Activated CD8-positive, alpha-beta memory T cell treated with anti-CD3 and anti-CD28 coated beads for 4 hours (primary cell): ENCODE measurements around the gene JAKMIP1.
"Not testable (repeated sequence)": the region's sequence is repeated elsewhere in the genome, so short reads cannot be mapped to it uniquely, and the experiment has no call there.

Experiments used
- DNase-seq, 2 donors: peaks; one replicate each; pipeline ENCODE4 v3.0.0-alpha.2; 2020; ENCODE audit warnings: low read depth in 2 of 2

Gene JAKMIP1

GRCh38 chr4:6013564-6013963 lies 186.8 kb downstream of the JAKMIP1 start:
- no peak for DNase-seq

- DNase-seq = no peak
These were observed 188.1 kb downstream of the JAKMIP1 start for GRCh38 chr4:6012200-6012599.

- DNase-seq = no peak
These were observed 188.7 kb downstream of the JAKMIP1 start for GRCh38 chr4:6011686-6012085.

- no peak for DNase-seq
These were observed 189.1 kb downstream of the JAKMIP1 start for GRCh38 chr4:6011271-6011671.

GRCh38 chr4:6010789-6011188 lies 189.6 kb downstream of the JAKMIP1 start:
- DNase-seq = no peak

GRCh38 chr4:6009452-6009851 lies 190.9 kb downstream of the JAKMIP1 start:
- DNase-seq = no peak

- no peak for DNase-seq
These were observed 191.5 kb downstream of the JAKMIP1 start for GRCh38 chr4:6008766-6009385.

- no peak for DNase-seq
These were observed 192.2 kb downstream of the JAKMIP1 start for GRCh38 chr4:6008092-6008551.

GRCh38 chr4:6005175-6005574 lies 195.2 kb downstream of the JAKMIP1 start:
- no peak for DNase-seq

- not testable (repeated sequence) for DNase-seq
These were observed 196.9 kb downstream of the JAKMIP1 start for GRCh38 chr4:6003485-6003884.

- no peak for DNase-seq
These were observed 197.4 kb downstream of the JAKMIP1 start for GRCh38 chr4:6002926-6003325.

GRCh38 chr4:6002492-6002833 lies 197.9 kb downstream of the JAKMIP1 start:
- DNase-seq = no peak

GRCh38 chr4:6001680-6002491 lies 198.5 kb downstream of the JAKMIP1 start:
- no peak for DNase-seq

- DNase-seq = no peak
These were observed 200.5 kb downstream of the JAKMIP1 start for GRCh38 chr4:5999830-6000365.

- DNase-seq = no peak
These were observed 201.0 kb downstream of the JAKMIP1 start for GRCh38 chr4:5999356-5999755.

- no peak for DNase-seq
These were observed 201.9 kb downstream of the JAKMIP1 start for GRCh38 chr4:5998333-5998936.

GRCh38 chr4:5996641-5997040 lies 203.7 kb downstream of the JAKMIP1 start:
- DNase-seq = no peak

GRCh38 chr4:5995901-5996623 lies 204.3 kb downstream of the JAKMIP1 start:
- DNase-seq = no peak

GRCh38 chr4:5993876-5994811 lies 206.2 kb downstream of the JAKMIP1 start:
- no peak for DNase-seq

GRCh38 chr4:5993346-5993745 lies 207.0 kb downstream of the JAKMIP1 start:
- DNase-seq = not testable (repeated sequence)

- no peak for DNase-seq
These were observed 207.5 kb downstream of the JAKMIP1 start for GRCh38 chr4:5992828-5993321.
